ENCODE measurements around the gene FAAP100. TPM values are rescaled to one million over a fixed set of nuclear protein-coding genes. Genes with fewer than 3 reads are reported as not detected.

The FAAP100 gene
- total RNA-seq, 2 experiments from 2014 or later: 40.5 to 42.7 TPM

DNA sequence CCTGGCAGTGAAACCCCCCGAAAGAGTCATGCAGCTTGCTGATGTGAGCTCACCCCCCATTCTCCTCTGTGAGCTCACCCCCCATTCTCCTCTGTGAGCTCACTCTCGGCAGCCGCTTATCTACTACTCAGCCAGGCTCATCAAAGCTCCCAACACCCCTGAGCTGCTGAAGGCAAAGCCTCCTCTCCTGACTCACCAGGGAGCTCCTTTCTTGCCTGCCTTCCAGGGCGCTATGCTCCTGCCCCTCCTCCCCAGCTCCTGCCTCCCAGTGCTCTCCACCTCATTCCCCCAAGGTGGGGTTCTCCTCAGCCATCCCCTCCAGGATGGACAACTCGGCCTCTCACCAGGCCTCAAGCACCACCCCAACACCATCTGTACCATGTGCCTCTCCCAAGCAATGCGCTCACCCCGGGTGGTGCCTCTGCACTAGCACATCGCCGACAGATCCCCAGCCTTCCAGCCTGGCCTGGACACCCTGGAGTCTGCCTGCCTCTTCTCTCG is 27.7 kb upstream of the FAAP100 start:
- ChIA-PET CTCF (interaction anchor here (1.0 to 1.8 kb wide), 3 partner anchors 10 to 21 kb away, joined by 3 to 11 read pairs (median 3); no protein-coding TSS in a partner anchor), POLR2A (no interaction called here)
- no peaks in the 10 kb centered on the region for H3K9me3 Mint-ChIP-seq
- no peaks in the 10 kb centered on the region for H3K27me3 Mint-ChIP-seq
- no peak overlapping the region for H3K4me3 Mint-ChIP-seq
- peaks cover 41% of the 10 kb centered on the region for H3K36me3 Mint-ChIP-seq (ENCODE audit: low read depth)
- no peak overlapping the region for H3K27ac Mint-ChIP-seq
- TF ChIP-seq, protein P1, sequence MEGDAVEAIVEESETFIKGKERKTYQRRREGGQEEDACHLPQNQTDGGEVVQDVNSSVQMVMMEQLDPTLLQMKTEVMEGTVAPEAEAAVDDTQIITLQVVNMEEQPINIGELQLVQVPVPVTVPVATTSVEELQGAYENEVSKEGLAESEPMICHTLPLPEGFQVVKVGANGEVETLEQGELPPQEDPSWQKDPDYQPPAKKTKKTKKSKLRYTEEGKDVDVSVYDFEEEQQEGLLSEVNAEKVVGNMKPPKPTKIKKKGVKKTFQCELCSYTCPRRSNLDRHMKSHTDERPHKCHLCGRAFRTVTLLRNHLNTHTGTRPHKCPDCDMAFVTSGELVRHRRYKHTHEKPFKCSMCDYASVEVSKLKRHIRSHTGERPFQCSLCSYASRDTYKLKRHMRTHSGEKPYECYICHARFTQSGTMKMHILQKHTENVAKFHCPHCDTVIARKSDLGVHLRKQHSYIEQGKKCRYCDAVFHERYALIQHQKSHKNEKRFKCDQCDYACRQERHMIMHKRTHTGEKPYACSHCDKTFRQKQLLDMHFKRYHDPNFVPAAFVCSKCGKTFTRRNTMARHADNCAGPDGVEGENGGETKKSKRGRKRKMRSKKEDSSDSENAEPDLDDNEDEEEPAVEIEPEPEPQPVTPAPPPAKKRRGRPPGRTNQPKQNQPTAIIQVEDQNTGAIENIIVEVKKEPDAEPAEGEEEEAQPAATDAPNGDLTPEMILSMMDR (IDR thresholded peaks at IDR 0.05): no peak
- intact Hi-C loops (cut with micrococcal nuclease): no loop called here
- ATAC-seq (no peak), DNase-seq (no peak)
- H3K4me1 Mint-ChIP-seq (ENCODE audit: low read depth): peaks cover 19% of the 10 kb centered on the region

DNA sequence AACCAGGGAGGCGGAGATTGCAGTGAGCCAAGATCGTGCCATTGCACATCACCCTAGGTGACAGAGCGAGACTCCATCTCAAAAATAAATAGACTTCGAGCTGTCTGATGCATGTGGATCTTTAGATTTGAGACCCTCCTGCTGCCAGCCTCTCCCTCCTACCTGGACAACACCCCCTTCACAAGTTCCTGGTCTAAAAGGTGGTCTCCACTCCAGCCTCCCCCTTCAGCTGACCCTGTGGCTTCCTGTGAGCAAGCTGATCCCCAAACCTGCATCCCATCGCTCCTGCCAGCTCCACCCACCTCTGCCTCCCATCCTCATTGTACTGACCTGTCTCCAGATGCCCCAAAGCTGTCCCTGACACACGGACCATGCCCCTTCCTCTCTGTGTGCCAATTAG is 27.1 kb upstream of the FAAP100 start:
- H3K4me1 Mint-ChIP-seq (ENCODE audit: low read depth): peaks cover 19% of the 10 kb centered on the region
- H3K27me3 Mint-ChIP-seq: no peaks in the 10 kb centered on the region
- H3K27ac Mint-ChIP-seq: no peak overlapping the region
- intact Hi-C loops (cut with micrococcal nuclease): no loop called here
- H3K9me3 Mint-ChIP-seq: no peaks in the 10 kb centered on the region
- POLR2A ChIA-PET: interaction anchor here (0.9 kb wide), 1 partner anchor 123 kb away, joined by 3 read pairs; no protein-coding TSS in a partner anchor
- DNase-seq (no peak), ATAC-seq (no peak)
- CTCF ChIA-PET: interaction anchor here (1.0 to 1.8 kb wide), 3 partner anchors 10 to 22 kb away, joined by 3 to 11 read pairs (median 3); no protein-coding TSS in a partner anchor
- TF ChIP-seq, protein P1 (IDR thresholded peaks at IDR 0.05): no peak
- no peak overlapping the region for H3K4me3 Mint-ChIP-seq
- H3K36me3 Mint-ChIP-seq (ENCODE audit: low read depth): peaks cover 38% of the 10 kb centered on the region

DNA sequence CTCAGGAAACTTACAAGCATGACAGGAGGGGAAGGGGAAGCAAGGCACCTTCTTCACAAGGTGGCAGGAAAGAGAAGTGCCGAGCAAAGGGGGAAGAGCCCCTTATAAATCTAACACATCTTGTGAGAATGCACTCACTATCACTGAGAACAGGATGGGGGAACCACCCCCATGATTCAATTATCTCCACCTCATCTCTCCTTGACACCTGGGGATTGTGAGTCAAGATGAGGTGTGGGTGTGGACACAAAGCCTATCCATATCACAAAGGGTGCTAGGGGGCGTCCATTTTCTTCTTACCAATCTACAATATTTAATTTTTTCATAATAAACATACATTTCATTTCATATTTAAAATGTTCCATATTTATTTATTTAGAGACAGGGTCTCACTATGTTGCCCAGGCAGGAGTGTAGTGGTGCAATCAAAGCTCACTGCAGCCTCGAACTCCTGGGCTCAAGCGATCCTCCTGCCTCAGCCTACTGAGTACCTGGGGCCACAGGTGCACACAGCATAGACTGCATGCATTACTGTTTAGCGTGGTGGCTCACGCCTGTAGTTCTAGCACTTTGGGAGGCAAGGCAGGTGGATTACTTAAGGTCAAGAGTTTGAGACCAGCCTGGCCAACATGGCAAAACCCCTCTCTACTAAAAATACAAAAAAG is 26.5 kb upstream of the FAAP100 start:
- H3K27me3 Mint-ChIP-seq: no peaks in the 10 kb centered on the region
- peaks cover 19% of the 10 kb centered on the region for H3K4me1 Mint-ChIP-seq (ENCODE audit: low read depth)
- no peaks in the 10 kb centered on the region for H3K9me3 Mint-ChIP-seq
- no peak overlapping the region for H3K27ac Mint-ChIP-seq
- POLR2A ChIA-PET: interaction anchor here (0.7 to 1.2 kb wide), 3 partner anchors 13 to 124 kb away, joined by 3 read pairs; partner anchors contain the start of genes CCDC137 and OXLD1
- intact Hi-C loops (cut with micrococcal nuclease): no loop called here
- TF ChIP-seq, protein P1 (IDR thresholded peaks at IDR 0.05): no peak
- H3K4me3 Mint-ChIP-seq: no peak overlapping the region
- DNase-seq (peak; percentile 54), ATAC-seq (peak; percentile 95)
- CTCF ChIA-PET: interaction anchor here (1.0 to 1.8 kb wide), 3 partner anchors 9 to 23 kb away, joined by 3 to 11 read pairs (median 3); no protein-coding TSS in a partner anchor
- peaks cover 32% of the 10 kb centered on the region for H3K36me3 Mint-ChIP-seq (ENCODE audit: low read depth)

DNA sequence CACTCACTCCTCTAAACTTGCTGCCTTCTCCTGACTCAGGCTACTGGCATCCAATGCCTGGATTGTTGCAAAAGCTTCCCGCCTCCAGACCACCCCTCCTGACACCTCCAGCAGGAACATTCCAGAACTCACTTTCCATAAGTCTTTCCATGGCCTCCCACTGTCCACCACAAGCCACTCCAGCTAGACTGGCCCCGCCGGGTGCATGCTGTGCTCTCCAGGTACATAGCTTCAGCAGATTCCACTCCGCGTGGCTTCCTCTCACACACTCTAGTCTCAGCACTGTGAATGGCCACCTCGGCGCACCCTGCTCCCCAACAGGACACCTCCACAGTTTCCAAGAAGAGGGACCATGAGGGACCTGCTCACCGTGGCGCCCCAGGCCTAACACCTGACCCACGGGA is 25.9 kb upstream of the FAAP100 start:
- Mint-ChIP-seq H3K4me1 (ENCODE audit: low read depth) (peaks cover 19% of the 10 kb centered on the region), H3K4me3 (no peak overlapping the region), H3K36me3 (ENCODE audit: low read depth) (peaks cover 28% of the 10 kb centered on the region), H3K27ac (peak overlapping the region; percentile 32), H3K9me3 (no peaks in the 10 kb centered on the region), H3K27me3 (no peaks in the 10 kb centered on the region)
- ChIA-PET CTCF (interaction anchor here (1.3 kb wide), 1 partner anchor 23 kb away, joined by 3 read pairs; no protein-coding TSS in a partner anchor), POLR2A (interaction anchor here (0.7 to 1.3 kb wide), 3 partner anchors 12 to 89 kb away, joined by 3 read pairs; partner anchors contain the start of genes CCDC137 and OXLD1)
- intact Hi-C loops (cut with micrococcal nuclease): no loop called here
- no peak for DNase-seq
- TF ChIP-seq, protein P1 (IDR thresholded peaks at IDR 0.05): no peak
- no peak for ATAC-seq

Measured in activated CD8-positive, alpha-beta T cell treated with anti-CD3 and anti-CD28 coated beads for 36 hours (primary cell).